Stomach (tissue), 19 donors: ENCODE data around the gene AIF1. TPM values are rescaled to one million over a fixed set of nuclear protein-coding genes. Genes with fewer than 3 reads are reported as not detected.

Source experiments
- DNase-seq, 2 donors: peaks; one replicate each; pipeline versions ENCODE4 v3.0.0 to v3.0.0-alpha.2; 2013 to 2019
- H3K27ac ChIP-seq, 5 donors: fragments of 200-600 bp in 4 of 5; sonication (generic) in 4 of 5; one replicate each; pipeline ENCODE4 v1.5.1; 2013 to 2019; ENCODE audit warnings: mild to moderate bottlenecking in 1 of 5, moderate library complexity in 1 of 5
- H3K27me3 ChIP-seq, 3 donors: fragments of 200-600 bp; sonication (generic); one replicate each; pipeline ENCODE4 v1.5.1; 2017 to 2019; ENCODE audit warnings: mixed run types in 1 of 3
- H3K36me3 ChIP-seq, 4 donors: fragments of 200-600 bp; sonication (generic); 1 replicate in 3 of 4; 2 replicates in 1 of 4; pipeline ENCODE4 v1.5.1; 2016 to 2019
- H3K4me1 ChIP-seq, 4 donors: fragments of 200-600 bp; sonication (generic); one replicate each; pipeline ENCODE4 v1.5.1; 2016 to 2019
- H3K4me3 ChIP-seq, 4 donors: fragments of 200-600 bp; sonication (generic) in 3 of 4; one replicate each; pipeline ENCODE4 v1.5.1; 2016 to 2019; ENCODE audit warnings: mild to moderate bottlenecking in 1 of 4
- H3K9me3 ChIP-seq, 4 donors: fragments of 200-600 bp; sonication (generic); one replicate each; pipeline ENCODE4 v1.5.1; 2016 to 2019
- EP300 ChIP-seq: sonication (generic); formaldehyde crosslinking; IDR thresholded peaks from one replicate; pipeline ENCODE4 v1.6.1; 2017; ENCODE audit warnings: antibody characterized with exemption
- POLR2A ChIP-seq, 4 donors: fragments of 450-650 bp; IDR thresholded peaks; one replicate each; pipeline ENCODE4 v1.6.1; 2016; ENCODE audit warnings: antibody characterized with exemption in 4 of 4, control low read depth in 2 of 4, mild to moderate bottlenecking in 1 of 4, moderate library complexity in 1 of 4
- POLR2AphosphoS5 ChIP-seq, 3 donors: sonication (generic); formaldehyde crosslinking; IDR thresholded peaks; one replicate each; pipeline ENCODE4 v1.6.1; 2016; ENCODE audit warnings: antibody characterized with exemption in 3 of 3
- WGBS, 5 donors: extraction: QIAGEN DNeasy Blood & Tissue Kit in 3 of 5; methylation state at CpG; one replicate each; pipeline versions ENCODE4 v1.1.5 to v1.1.7; 2013 to 2018; 5-methylcytosine and 5-hydroxymethylcytosine counted together
- intact Hi-C: fragments of 100-400 bp; cut with DNase I; formaldehyde crosslinking; loops from one replicate; pipeline ENCODE4 v1.15.1; 2023; ENCODE audit warnings: low total_unique reads
- long read RNA-seq, 10 donors: transcript quantifications; one replicate each; lab custom pipeline, GENCODE V29; 2026
- polyA plus RNA-seq, 3 donors: library from polyadenylated mRNA; stranded (reverse); fragments of 200-250 nt; gene quantifications; one replicate each; pipeline ENCODE4 v1.2.3, GENCODE V29; 2013
- total RNA-seq, 5 donors: library from RNA; depleted of rRNA; stranded (reverse); fragments of >200 nt; gene quantifications; one replicate each; pipeline versions ENCODE4 v1.1.0 to v1.2.3, GENCODE V29; 2014 to 2016
- TF ChIP-seq, protein P1 (sequence below), 7 experiments: fragments of 450-650 bp in 4 of 7; fragments of 200-600 bp in 3 of 7; sonication (generic) in 3 of 7; IDR thresholded peaks; one replicate each; pipeline ENCODE4 v1.5.1; 2016 to 2019; ENCODE audit warnings: antibody characterized with exemption in 7 of 7, control low read depth in 2 of 7, mild to moderate bottlenecking in 1 of 7
- donor health status: healthy with polysubstance abuse.
- donor health status: Bipolar disorder and iron deficiency.
- donor health status: healthy.

The AIF1 gene
- total RNA-seq: 10 to 100 TPM in 2 of 5 donors, 1 to 10 TPM in 2, not detected in 1; 3.2 to 38.3 (median 15.6) TPM
- 10 to 100 TPM; 28.2 to 74.2 (median 68.7) TPM for polyA plus RNA-seq
- long read RNA-seq, donor 1, transcript AIF1-203 (6 exons, 711 nt): major isoform, 9 of 10 reads
- long read RNA-seq, donor 1, partial matches to known transcripts: 0 of 10 reads
- long read RNA-seq, donor 1, other reads (novel, unspliced or antisense): 0 of 10 reads
- long read RNA-seq, donor 2, transcript AIF1-203 (6 exons, 711 nt): major isoform, 15 of 17 reads
- long read RNA-seq, donor 2, partial matches to known transcripts: 0 of 17 reads
- long read RNA-seq, donor 2, other reads (novel, unspliced or antisense): 0 of 17 reads
- long read RNA-seq, donor 3, transcript AIF1-203 (6 exons, 711 nt): major isoform, 5 of 12 reads
- long read RNA-seq, donor 3, partial matches to known transcripts: 5 of 12 reads
- long read RNA-seq, donor 3, other reads (novel, unspliced or antisense): 0 of 12 reads
- long read RNA-seq, donor 4, partial matches to known transcripts: 0 of 2 reads
- long read RNA-seq, donor 4, other reads (novel, unspliced or antisense): 0 of 2 reads
- long read RNA-seq, donor 5, transcript AIF1-203 (6 exons, 711 nt): major isoform, 6 of 15 reads
- long read RNA-seq, donor 5, partial matches to known transcripts: 5 of 15 reads
- long read RNA-seq, donor 5, other reads (novel, unspliced or antisense): 0 of 15 reads
- long read RNA-seq, donor 6, transcript AIF1-203 (6 exons, 711 nt): major isoform, 12 of 20 reads
- long read RNA-seq, donor 6, partial matches to known transcripts: 5 of 20 reads
- long read RNA-seq, donor 6, other reads (novel, unspliced or antisense): 0 of 20 reads
- long read RNA-seq, donor 7, transcript AIF1-203 (6 exons, 711 nt): major isoform, 14 of 30 reads
- long read RNA-seq, donor 7, transcript AIF1-202 (3 exons, 524 nt): minor isoform, 5 of 30 reads
- long read RNA-seq, donor 7, partial matches to known transcripts: 9 of 30 reads
- long read RNA-seq, donor 7, other reads (novel, unspliced or antisense): 0 of 30 reads
- long read RNA-seq, donor 8, transcript AIF1-203 (6 exons, 711 nt): major isoform, 5 of 7 reads
- long read RNA-seq, donor 8, partial matches to known transcripts: 0 of 7 reads
- long read RNA-seq, donor 8, other reads (novel, unspliced or antisense): 0 of 7 reads
- long read RNA-seq, donor 9, transcript AIF1-203 (6 exons, 711 nt): major isoform, 17 of 32 reads
- long read RNA-seq, donor 9, partial matches to known transcripts: 12 of 32 reads
- long read RNA-seq, donor 9, other reads (novel, unspliced or antisense): 0 of 32 reads
- long read RNA-seq, donor 10, partial matches to known transcripts: 5 of 8 reads
- long read RNA-seq, donor 10, other reads (novel, unspliced or antisense): 0 of 8 reads

DNA sequence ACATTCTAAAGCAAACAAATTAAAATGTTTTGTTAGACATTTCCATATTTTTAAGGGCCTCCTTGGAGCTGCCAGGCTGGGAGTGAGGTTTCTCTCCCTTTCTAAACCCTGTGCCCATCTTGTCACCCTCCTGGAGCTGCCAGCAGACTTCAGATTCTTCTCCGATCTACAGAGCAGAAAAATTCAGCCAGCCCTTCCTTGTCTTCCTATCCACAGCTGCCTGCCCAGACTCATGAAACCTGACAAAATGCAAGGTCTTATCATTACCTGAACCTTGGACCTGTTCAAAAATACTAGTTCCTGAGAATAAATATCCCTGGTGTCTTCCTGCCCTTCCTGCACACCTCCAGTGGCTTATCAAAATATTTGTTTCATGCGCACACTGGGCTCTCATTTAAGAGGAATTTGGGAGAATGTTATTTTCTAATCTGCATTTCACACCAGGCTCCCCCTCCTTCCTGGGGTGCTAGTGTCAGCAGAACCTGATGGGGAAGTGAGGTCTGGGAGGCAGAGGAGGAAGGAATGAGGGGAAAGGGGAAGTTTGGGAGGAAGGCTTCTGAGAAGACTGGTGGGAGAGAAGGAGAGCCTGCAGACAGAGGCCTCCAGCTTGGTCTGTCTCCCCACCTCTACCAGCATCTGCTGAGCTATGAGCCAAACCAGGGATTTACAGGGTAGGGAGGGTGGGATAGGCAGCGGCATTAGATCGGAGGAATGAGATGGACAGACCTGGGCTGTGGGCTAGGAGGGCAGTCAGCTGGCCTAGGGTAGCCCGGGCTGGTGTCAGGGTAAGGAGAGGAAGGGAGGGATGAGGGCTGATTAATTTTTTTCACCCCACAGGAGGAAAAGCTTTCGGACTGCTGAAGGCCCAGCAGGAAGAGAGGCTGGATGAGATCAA lies at the start of gene AIF1:
AIF1 (plus strand) TSS at position 551 of the 895 bp plus-strand sequence; CDS start at position 647, 96 bp downstream.
- no peak for DNase-seq
- Histone ChIP-seq H3K4me3 (peak within 1 kb of the TSS in 3 of 4 donors; percentile 3 to 31 (median 27)), H3K27ac (peak within 1 kb of the TSS in 4 of 5 donors; percentile 18 to 67 (median 36)), H3K27me3 (no peaks in the 10 kb centered on the region), H3K36me3 (no peaks in the 10 kb centered on the region), H3K9me3 (no peaks in the 10 kb centered on the region), H3K4me1 (peaks cover 0 to 7% (median 0%) of the 10 kb centered on the region in 4 donors)
- whole genome bisulfite sequencing, 5 donors: 49 to 61% (median 58%) methylated on average over 6 of the region's 6 CpGs
- intact Hi-C loops: no loop called here
- TF ChIP-seq, protein P1, sequence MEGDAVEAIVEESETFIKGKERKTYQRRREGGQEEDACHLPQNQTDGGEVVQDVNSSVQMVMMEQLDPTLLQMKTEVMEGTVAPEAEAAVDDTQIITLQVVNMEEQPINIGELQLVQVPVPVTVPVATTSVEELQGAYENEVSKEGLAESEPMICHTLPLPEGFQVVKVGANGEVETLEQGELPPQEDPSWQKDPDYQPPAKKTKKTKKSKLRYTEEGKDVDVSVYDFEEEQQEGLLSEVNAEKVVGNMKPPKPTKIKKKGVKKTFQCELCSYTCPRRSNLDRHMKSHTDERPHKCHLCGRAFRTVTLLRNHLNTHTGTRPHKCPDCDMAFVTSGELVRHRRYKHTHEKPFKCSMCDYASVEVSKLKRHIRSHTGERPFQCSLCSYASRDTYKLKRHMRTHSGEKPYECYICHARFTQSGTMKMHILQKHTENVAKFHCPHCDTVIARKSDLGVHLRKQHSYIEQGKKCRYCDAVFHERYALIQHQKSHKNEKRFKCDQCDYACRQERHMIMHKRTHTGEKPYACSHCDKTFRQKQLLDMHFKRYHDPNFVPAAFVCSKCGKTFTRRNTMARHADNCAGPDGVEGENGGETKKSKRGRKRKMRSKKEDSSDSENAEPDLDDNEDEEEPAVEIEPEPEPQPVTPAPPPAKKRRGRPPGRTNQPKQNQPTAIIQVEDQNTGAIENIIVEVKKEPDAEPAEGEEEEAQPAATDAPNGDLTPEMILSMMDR (IDR thresholded peaks at IDR 0.05): no peak
- no peak for TF ChIP-seq POLR2AphosphoS5 (IDR thresholded peaks at IDR 0.05)
- TF ChIP-seq EP300: no peak
- TF ChIP-seq POLR2A (IDR thresholded peaks at IDR 0.05): no peak

- TF ChIP-seq, protein P1 (IDR thresholded peaks at IDR 0.05): no peak
- TF ChIP-seq EP300: no peak
- no peak for TF ChIP-seq POLR2A (IDR thresholded peaks at IDR 0.05)
- no peak for TF ChIP-seq POLR2AphosphoS5 (IDR thresholded peaks at IDR 0.05)
- H3K27ac ChIP-seq: no peak overlapping the region
Observed at GRCh38 chr6:31567531-31568370, 47.3 kb upstream of the AIF1 start.

GRCh38 chr6:31568537-31568961 lies 46.5 kb upstream of the AIF1 start:
- 55 to 69% (median 62%) methylated on average over 3 of the region's 3 CpGs for WGBS, 5 donors
- H3K4me3 ChIP-seq: no peak overlapping the region
- H3K27me3 ChIP-seq: peaks cover 0 to 34% (median 0%) of the 10 kb centered on the region in 3 donors
- intact Hi-C loops: no loop called here
- peak in 1 of 2 donors; percentile 62 for DNase-seq
- no peak overlapping the region for H3K27ac ChIP-seq
- H3K36me3 ChIP-seq: no peaks in the 10 kb centered on the region
- peaks cover 0 to 5% (median under 1%) of the 10 kb centered on the region in 4 donors for H3K4me1 ChIP-seq
- no peaks in the 10 kb centered on the region for H3K9me3 ChIP-seq
- TF ChIP-seq POLR2AphosphoS5 (IDR thresholded peaks at IDR 0.05) (no peak), POLR2A (IDR thresholded peaks at IDR 0.05) (no peak), EP300 (no peak)
- TF ChIP-seq, protein P1 (IDR thresholded peaks at IDR 0.05): no peak

More at GRCh38 chr6:31567531-31568370, 47.3 kb upstream of the AIF1 start:
- H3K4me1 ChIP-seq: peaks cover 0 to 9% (median 2%) of the 10 kb centered on the region in 4 donors
- H3K9me3 ChIP-seq: no peaks in the 10 kb centered on the region
- no peak overlapping the region for H3K4me3 ChIP-seq
- 33 to 46% (median 37%) methylated on average over 8 to 9 of the region's 9 CpGs for WGBS, 5 donors
- no peaks in the 10 kb centered on the region for H3K36me3 ChIP-seq
- intact Hi-C loops: no loop called here
- H3K27me3 ChIP-seq: peaks cover 0 to 29% (median 0%) of the 10 kb centered on the region in 3 donors
- DNase-seq: no peak
